GM12892 (cell line): ENCODE results near the gene MRPL10.

Experiments used
- POLR2A ChIP-seq: IDR thresholded peaks from 2 replicates; pipeline ENCODE4 v1.6.1; 2011; ENCODE audit warnings: low read depth, low read length, control low read depth
- POLR2AphosphoS5 ChIP-seq: IDR thresholded peaks from 2 replicates; pipeline ENCODE4 v1.6.1; 2011; ENCODE audit warnings: low read depth, low read length, control low read depth
- TAF1 ChIP-seq: IDR thresholded peaks from 2 replicates; pipeline ENCODE4 v1.6.1; 2011; ENCODE audit warnings: low read depth, mild to moderate bottlenecking, control low read depth, low read length, borderline replicate concordance

GRCh38 chr17:47819475-47819874, 11.9 kb downstream of the MRPL10 start:
- TF ChIP-seq POLR2A: no peak
- no peak for TF ChIP-seq POLR2AphosphoS5
- TF ChIP-seq TAF1: no peak
